GM19328 (cell line): Measurements from ENCODE around the gene COL1A2.

Source experiments
- ATAC-seq: cut with Tn5 transposase; IDR thresholded peaks from one replicate; pipeline ENCODE4 v1.9.1; 2021; ENCODE audit warnings: mild to moderate bottlenecking, moderate library complexity; ENCODE audit not compliant: unreplicated experiment

Gene COL1A2

DNA sequence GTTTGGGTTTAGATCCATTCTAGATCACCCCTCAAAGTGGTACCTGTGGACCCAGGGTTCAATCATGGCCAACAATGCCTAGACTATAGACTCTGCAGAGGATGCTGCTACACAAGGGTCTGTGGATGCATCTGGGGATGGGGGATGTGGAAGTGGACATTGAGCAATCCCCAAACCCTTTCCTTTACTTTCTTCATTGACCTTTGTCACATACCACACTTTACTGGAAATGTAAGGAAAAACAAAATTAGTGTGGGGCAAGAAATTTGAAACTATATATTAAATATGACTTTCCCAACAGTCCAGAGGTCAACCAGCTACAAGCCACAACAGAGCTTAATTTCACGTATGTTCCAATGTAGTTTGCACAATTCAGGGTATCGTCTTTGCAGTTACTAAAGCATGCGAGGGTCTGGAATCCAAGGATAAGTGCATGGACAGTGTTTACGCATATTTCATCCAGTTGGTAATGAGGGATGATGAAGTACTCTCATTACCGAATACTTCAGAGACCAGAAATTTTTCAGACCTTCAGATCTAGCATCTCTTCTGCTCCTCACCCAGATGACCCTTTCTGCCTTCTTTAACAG lies 81.7 kb downstream of the COL1A2 start:
- ATAC-seq = no peak

DNA sequence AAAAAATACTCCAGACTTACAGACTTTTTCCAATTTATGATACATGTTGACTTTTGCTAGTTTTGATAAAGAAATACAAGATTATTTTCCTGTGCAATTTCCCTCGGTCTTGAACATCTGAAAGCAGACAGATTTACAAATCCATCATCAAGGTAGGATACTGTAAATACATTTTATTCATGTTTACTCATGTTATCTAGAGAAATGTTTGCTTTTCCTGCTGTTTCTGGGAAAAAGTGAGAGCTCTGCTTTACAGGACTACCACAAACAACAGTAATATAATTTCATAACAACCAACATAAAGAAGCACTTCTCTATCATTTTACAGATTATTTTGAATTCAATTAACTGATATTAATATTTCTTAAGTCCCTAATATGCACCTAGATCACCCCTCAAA lies 83.2 kb downstream of the COL1A2 start:
- no peak for ATAC-seq

GRCh38 chr7:94478648-94479214 lies 84.0 kb downstream of the COL1A2 start:
- no peak for ATAC-seq
